ENCODE data around the gene MCRIP2. TPM values are rescaled to one million over a fixed set of nuclear protein-coding genes. Genes with fewer than 3 reads are reported as not detected.

Gene MCRIP2
- total and polyA plus RNA-seq, 9 of the 15 experiments (the other 6 are each of a cell fraction or from before 2014, with no cell fraction given): 0.80 to 120 (median 35.2) TPM

GRCh38 chr16:642189-643049, 791 bp downstream of the MCRIP2 start (continued):
- peak in 1 of 2 experiments; percentile 38; a peak in 1 of 4 replicates for TF ChIP-seq UBTF (IDR thresholded peaks at IDR 0.05; ENCODE audit: borderline replicate concordance in 1 of 2, low read depth in 2 of 2, low read length in 2 of 2)
- no peak for TF ChIP-seq ARID3A (IDR thresholded peaks at IDR 0.05; ENCODE audit: borderline replicate concordance, low read depth, low read length)
- TF ChIP-seq ZFX (CRISPR knock-in tag; IDR thresholded peaks at IDR 0.05): peak; percentile 77
- TF ChIP-seq YY1 (IDR thresholded peaks at IDR 0.05; ENCODE audit: borderline replicate concordance in 1 of 3, control insufficient read depth in 1 of 3, extremely low read depth in 1 of 3, insufficient read depth in 3 of 3, insufficient read length in 1 of 3, insufficient replicate concordance in 2 of 3, low read depth in 1 of 3, low read length in 2 of 3): no peak
- no peak for TF ChIP-seq HOXB6 (CRISPR knock-in tag; IDR thresholded peaks at IDR 0.05; ENCODE audit: borderline replicate concordance)
- no peak for TF ChIP-seq POLR3A (IDR thresholded peaks at IDR 0.05; ENCODE audit: borderline replicate concordance, extremely low read depth, insufficient read depth, insufficient read length)
- no peak for TF ChIP-seq IFI16 (CRISPR knock-in tag; IDR thresholded peaks at IDR 0.05)
- TF ChIP-seq ZBTB11 (CRISPR knock-in tag; IDR thresholded peaks at IDR 0.05): peak in 1 of 3 experiments; percentile 60; a peak in 2 of 6 replicates
- TF ChIP-seq PRMT5 (CRISPR knock-in tag; IDR thresholded peaks at IDR 0.05): 0 out of 2 replicates have a peak, but pooled peaks have one; percentile 68
- TF ChIP-seq E4F1 (CRISPR knock-in tag; IDR thresholded peaks at IDR 0.05; ENCODE audit: borderline replicate concordance): no peak
